ENCODE data around the gene ZFP90. TPM values are rescaled to one million over a fixed set of nuclear protein-coding genes. Genes with fewer than 3 reads are reported as not detected.
"Not testable (repeated sequence)": the region's sequence is repeated elsewhere in the genome, so short reads cannot be mapped to it uniquely, and the experiment has no call there.

Gene ZFP90
- polyA plus RNA-seq: 19.4 TPM
- long read RNA-seq, donor 1, full-length matches to known transcripts: 7 of 7 reads
- long read RNA-seq, donor 1, partial matches to known transcripts: 0 of 7 reads
- long read RNA-seq, donor 1, other reads (novel, unspliced or antisense): 0 of 7 reads
- long read RNA-seq, donor 2, full-length matches to known transcripts: 14 of 14 reads
- long read RNA-seq, donor 2, partial matches to known transcripts: 0 of 14 reads
- long read RNA-seq, donor 2, other reads (novel, unspliced or antisense): 0 of 14 reads
- long read RNA-seq, donor 3: 0 reads
- long read RNA-seq, donor 4, partial matches to known transcripts: 0 of 2 reads
- long read RNA-seq, donor 4, other reads (novel, unspliced or antisense): 0 of 2 reads
- long read RNA-seq, donor 5, full-length matches to known transcripts: 7 of 7 reads
- long read RNA-seq, donor 5, partial matches to known transcripts: 0 of 7 reads
- long read RNA-seq, donor 5, other reads (novel, unspliced or antisense): 0 of 7 reads
- long read RNA-seq, donor 6, full-length matches to known transcripts: 12 of 12 reads
- long read RNA-seq, donor 6, partial matches to known transcripts: 0 of 12 reads
- long read RNA-seq, donor 6, other reads (novel, unspliced or antisense): 0 of 12 reads
- long read RNA-seq, donor 7, transcript ZFP90-212 (1 exons, 3,901 nt): major isoform, 10 of 10 reads
- long read RNA-seq, donor 7, partial matches to known transcripts: 0 of 10 reads
- long read RNA-seq, donor 7, other reads (novel, unspliced or antisense): 0 of 10 reads
- long read RNA-seq, donor 8, transcript ZFP90-212 (1 exons, 3,901 nt): major isoform, 8 of 10 reads
- long read RNA-seq, donor 8, partial matches to known transcripts: 0 of 10 reads
- long read RNA-seq, donor 8, other reads (novel, unspliced or antisense): 0 of 10 reads
- long read RNA-seq, donor 9, transcript ZFP90-212 (1 exons, 3,901 nt): major isoform, 8 of 8 reads
- long read RNA-seq, donor 9, partial matches to known transcripts: 0 of 8 reads
- long read RNA-seq, donor 9, other reads (novel, unspliced or antisense): 0 of 8 reads
- long read RNA-seq, donor 10, full-length matches to known transcripts: 10 of 10 reads
- long read RNA-seq, donor 10, partial matches to known transcripts: 0 of 10 reads
- long read RNA-seq, donor 10, other reads (novel, unspliced or antisense): 0 of 10 reads
- long read RNA-seq, donor 11, full-length matches to known transcripts: 9 of 9 reads
- long read RNA-seq, donor 11, partial matches to known transcripts: 0 of 9 reads
- long read RNA-seq, donor 11, other reads (novel, unspliced or antisense): 0 of 9 reads

GRCh38 chr16:68538880-68539701 is at the start of gene ZFP90:
TSS of gene ZFP90 (plus strand) at chr16:68539291. CDS start at chr16:68539793, 502 bp downstream.
- DNase-seq: peak; percentile 89
- Histone ChIP-seq H3K4me3 (ENCODE audit: low read length) (peak within 1 kb of the TSS; percentile 83), H3K36me3 (ENCODE audit: control insufficient read depth, insufficient read depth, low read length) (peaks cover 13% of the 10 kb centered on the region), H3K27ac (ENCODE audit: low read length) (peak within 1 kb of the TSS; percentile 50), H3K27me3 (ENCODE audit: control insufficient read depth, insufficient read depth, low read length) (no peaks in the 10 kb centered on the region), H3K4me1 (ENCODE audit: control insufficient read depth, insufficient read depth, low read length) (no peaks in the 10 kb centered on the region), H3K9me3 (ENCODE audit: control insufficient read depth, low read depth, low read length) (no peaks in the 10 kb centered on the region)
- no CpG with 5 or more reads among the region's 71 CpGs for WGBS (ENCODE audit: insufficient coverage, low lambda C conversion rate)

DNA sequence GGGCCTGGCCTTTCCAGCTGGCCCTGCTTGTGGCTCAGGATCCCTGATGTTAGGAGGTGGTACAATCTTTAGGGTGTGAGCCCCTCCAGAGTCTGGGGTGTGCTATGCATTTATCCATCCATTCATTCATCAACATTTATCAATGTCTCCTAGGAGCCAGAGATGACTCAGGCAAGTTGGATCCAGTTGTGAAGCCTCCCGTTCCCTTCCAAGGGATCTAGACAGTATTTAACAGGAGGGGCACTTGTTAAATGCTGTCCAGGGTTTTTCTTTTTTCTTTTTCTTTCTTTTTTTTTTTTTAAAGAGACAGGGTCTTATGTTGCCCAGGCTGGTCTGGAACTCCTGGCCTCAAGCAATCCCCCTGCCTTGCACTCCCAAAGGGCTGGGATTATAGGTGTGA is 48.7 kb upstream of the ZFP90 start:
- Histone ChIP-seq H3K27ac (ENCODE audit: low read length) (peak overlapping the region; percentile 66), H3K9me3 (ENCODE audit: control insufficient read depth, low read depth, low read length) (peaks cover 6% of the 10 kb centered on the region), H3K4me1 (ENCODE audit: control insufficient read depth, insufficient read depth, low read length) (peaks cover 60% of the 10 kb centered on the region), H3K4me3 (ENCODE audit: low read length) (no peak overlapping the region), H3K36me3 (ENCODE audit: control insufficient read depth, insufficient read depth, low read length) (no peaks in the 10 kb centered on the region), H3K27me3 (ENCODE audit: control insufficient read depth, insufficient read depth, low read length) (no peaks in the 10 kb centered on the region)
- peak in 1 of 2 donors; percentile 22 for DNase-seq
- 43% methylated on average over 1 of the region's 1 CpG for WGBS (ENCODE audit: insufficient coverage, low lambda C conversion rate)

DNA sequence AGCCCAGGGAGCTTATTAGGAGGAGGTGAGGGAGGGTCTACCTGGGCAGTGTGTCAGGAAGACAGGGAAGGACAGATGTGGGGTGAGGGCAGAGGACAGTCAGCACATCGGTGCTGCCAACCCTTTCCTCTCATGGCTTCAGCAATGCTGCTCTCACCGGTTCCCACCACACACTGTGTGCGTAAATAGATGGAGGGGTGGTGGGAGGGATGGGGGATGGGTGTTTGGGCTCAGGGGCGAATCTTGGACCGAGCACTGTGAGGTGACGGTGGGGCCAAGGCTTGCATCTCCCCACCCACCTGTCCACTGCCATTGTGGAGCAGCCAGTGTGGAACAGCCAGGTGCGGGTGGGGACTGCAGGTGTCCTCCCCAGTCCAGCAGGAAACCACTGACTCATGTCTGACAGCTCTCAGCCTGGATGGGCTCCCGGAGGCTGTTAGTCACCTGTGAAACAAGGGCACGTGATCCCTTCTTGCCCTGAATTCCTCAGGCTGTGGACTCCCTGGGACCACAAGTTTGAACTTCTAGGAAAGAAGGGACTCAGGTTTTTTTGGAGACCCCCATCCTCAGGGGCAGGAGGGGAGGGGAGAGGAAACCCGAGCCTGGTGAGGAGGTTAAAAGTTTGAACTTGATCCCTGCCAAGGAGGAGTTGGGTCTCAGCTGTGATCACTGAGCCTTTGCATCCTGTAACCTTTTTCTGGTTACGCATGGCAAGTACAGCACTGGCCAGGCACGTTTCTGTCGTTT is 48.1 kb upstream of the ZFP90 start:
- DNase-seq: peak; percentile 85 to 90
- Histone ChIP-seq H3K4me1 (ENCODE audit: control insufficient read depth, insufficient read depth, low read length) (peaks cover 60% of the 10 kb centered on the region), H3K27me3 (ENCODE audit: control insufficient read depth, insufficient read depth, low read length) (no peaks in the 10 kb centered on the region), H3K36me3 (ENCODE audit: control insufficient read depth, insufficient read depth, low read length) (no peaks in the 10 kb centered on the region), H3K27ac (ENCODE audit: low read length) (peak overlapping the region; percentile 66), H3K4me3 (ENCODE audit: low read length) (no peak overlapping the region), H3K9me3 (ENCODE audit: control insufficient read depth, low read depth, low read length) (peaks cover 6% of the 10 kb centered on the region)
- WGBS (ENCODE audit: insufficient coverage, low lambda C conversion rate): no CpG with 5 or more reads among the region's 13 CpGs

GRCh38 chr16:68491576-68491950 is 47.5 kb upstream of the ZFP90 start:
- DNase-seq: no peak
- Histone ChIP-seq H3K27ac (ENCODE audit: low read length) (peak overlapping the region; percentile 66), H3K4me3 (ENCODE audit: low read length) (no peak overlapping the region), H3K9me3 (ENCODE audit: control insufficient read depth, low read depth, low read length) (peaks cover 6% of the 10 kb centered on the region), H3K27me3 (ENCODE audit: control insufficient read depth, insufficient read depth, low read length) (no peaks in the 10 kb centered on the region), H3K4me1 (ENCODE audit: control insufficient read depth, insufficient read depth, low read length) (peaks cover 57% of the 10 kb centered on the region), H3K36me3 (ENCODE audit: control insufficient read depth, insufficient read depth, low read length) (no peaks in the 10 kb centered on the region)
- no CpG with 5 or more reads among the region's 14 CpGs for WGBS (ENCODE audit: insufficient coverage, low lambda C conversion rate)

DNA sequence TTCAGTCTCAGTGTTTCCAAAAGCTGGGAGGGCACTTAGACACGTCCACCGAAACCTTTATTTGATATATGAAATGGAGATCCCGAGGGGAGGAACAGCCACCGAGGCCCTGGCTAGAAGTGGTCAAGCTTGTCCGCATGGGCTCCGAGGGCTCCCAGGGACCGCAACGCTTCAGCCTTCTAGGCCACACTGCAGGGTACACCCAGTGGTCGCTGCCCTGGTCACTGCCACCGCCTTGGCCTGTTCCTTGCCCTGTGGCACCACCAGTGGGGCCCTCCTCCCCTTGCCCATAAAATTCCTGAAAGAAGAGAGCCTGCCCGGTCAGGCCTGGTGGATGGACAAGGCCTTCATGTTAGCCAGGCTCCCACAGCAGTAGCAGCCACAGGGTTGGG is 46.9 kb upstream of the ZFP90 start:
- no CpG with 5 or more reads among the region's 11 CpGs for WGBS (ENCODE audit: insufficient coverage, low lambda C conversion rate)
- H3K36me3 ChIP-seq (ENCODE audit: control insufficient read depth, insufficient read depth, low read length): no peaks in the 10 kb centered on the region
- peaks cover 6% of the 10 kb centered on the region for H3K9me3 ChIP-seq (ENCODE audit: control insufficient read depth, low read depth, low read length)
- peaks cover 51% of the 10 kb centered on the region for H3K4me1 ChIP-seq (ENCODE audit: control insufficient read depth, insufficient read depth, low read length)
- H3K4me3 ChIP-seq (ENCODE audit: low read length): no peak overlapping the region
- H3K27me3 ChIP-seq (ENCODE audit: control insufficient read depth, insufficient read depth, low read length): no peaks in the 10 kb centered on the region
- H3K27ac ChIP-seq (ENCODE audit: low read length): peak overlapping the region; percentile 66
- DNase-seq: no peak

- peak; percentile 84 to 91 for DNase-seq
- Histone ChIP-seq H3K27ac (ENCODE audit: low read length) (peak overlapping the region; percentile 66), H3K4me1 (ENCODE audit: control insufficient read depth, insufficient read depth, low read length) (peaks cover 46% of the 10 kb centered on the region), H3K4me3 (ENCODE audit: low read length) (no peak overlapping the region), H3K27me3 (ENCODE audit: control insufficient read depth, insufficient read depth, low read length) (no peaks in the 10 kb centered on the region), H3K9me3 (ENCODE audit: control insufficient read depth, low read depth, low read length) (peaks cover 6% of the 10 kb centered on the region), H3K36me3 (ENCODE audit: control insufficient read depth, insufficient read depth, low read length) (no peaks in the 10 kb centered on the region)
- no CpG with 5 or more reads among the region's 6 CpGs for WGBS (ENCODE audit: insufficient coverage, low lambda C conversion rate)
These were observed 46.3 kb upstream of the ZFP90 start for GRCh38 chr16:68492543-68493411.

DNA sequence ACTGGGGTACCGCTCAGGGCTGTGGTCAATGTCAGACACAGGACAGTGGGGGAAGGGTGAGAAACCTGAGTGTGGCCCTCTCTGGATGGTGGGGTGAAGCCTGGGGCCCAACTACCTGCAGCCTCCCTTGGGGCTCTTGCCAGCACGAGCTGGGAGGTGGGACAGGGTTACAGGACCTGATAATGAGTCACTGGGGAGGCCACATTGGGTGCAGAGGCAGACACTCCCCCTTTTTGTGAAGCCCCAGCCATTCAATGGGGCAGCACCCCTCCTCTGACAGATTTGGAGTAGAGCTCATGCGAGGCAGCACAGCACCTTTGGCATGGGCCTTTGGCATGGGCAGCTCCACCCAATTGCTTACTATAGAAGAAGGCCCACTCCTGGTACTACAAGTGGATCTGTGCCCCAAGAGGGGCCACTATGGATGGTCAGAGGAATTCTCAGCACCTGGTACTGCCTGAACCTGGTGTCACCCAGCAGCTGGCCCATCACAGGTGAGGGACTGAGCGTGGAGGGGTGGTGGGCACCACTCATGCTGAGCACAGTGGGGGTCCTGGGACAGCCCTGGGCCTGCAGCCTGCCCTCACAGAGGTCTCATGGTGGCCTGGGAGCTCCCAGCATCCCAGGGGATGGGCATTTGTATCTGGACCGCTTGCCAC is 45.5 kb upstream of the ZFP90 start:
- no CpG with 5 or more reads among the region's 5 CpGs for WGBS (ENCODE audit: insufficient coverage, low lambda C conversion rate)
- Histone ChIP-seq H3K27ac (ENCODE audit: low read length) (peak overlapping the region; percentile 66), H3K27me3 (ENCODE audit: control insufficient read depth, insufficient read depth, low read length) (no peaks in the 10 kb centered on the region), H3K9me3 (ENCODE audit: control insufficient read depth, low read depth, low read length) (peaks cover 6% of the 10 kb centered on the region), H3K36me3 (ENCODE audit: control insufficient read depth, insufficient read depth, low read length) (no peaks in the 10 kb centered on the region), H3K4me1 (ENCODE audit: control insufficient read depth, insufficient read depth, low read length) (peaks cover 46% of the 10 kb centered on the region), H3K4me3 (ENCODE audit: low read length) (no peak overlapping the region)
- no peak for DNase-seq

GRCh38 chr16:68494261-68494660 is 44.8 kb upstream of the ZFP90 start:
- DNase-seq; H3K27me3 ChIP-seq (ENCODE audit: control insufficient read depth, insufficient read depth, low read length); H3K4me3 ChIP-seq (ENCODE audit: low read length); H3K36me3 ChIP-seq (ENCODE audit: control insufficient read depth, insufficient read depth, low read length); H3K9me3 ChIP-seq (ENCODE audit: control insufficient read depth, low read depth, low read length); H3K27ac ChIP-seq (ENCODE audit: low read length): not testable (repeated sequence)
- WGBS (ENCODE audit: insufficient coverage, low lambda C conversion rate): 100% methylated on average over 2 of the region's 5 CpGs
- peaks cover 46% of the 10 kb centered on the region for H3K4me1 ChIP-seq (ENCODE audit: control insufficient read depth, insufficient read depth, low read length)
